ENCODE results near the gene IL18RAP.

IL18RAP gene

DNA sequence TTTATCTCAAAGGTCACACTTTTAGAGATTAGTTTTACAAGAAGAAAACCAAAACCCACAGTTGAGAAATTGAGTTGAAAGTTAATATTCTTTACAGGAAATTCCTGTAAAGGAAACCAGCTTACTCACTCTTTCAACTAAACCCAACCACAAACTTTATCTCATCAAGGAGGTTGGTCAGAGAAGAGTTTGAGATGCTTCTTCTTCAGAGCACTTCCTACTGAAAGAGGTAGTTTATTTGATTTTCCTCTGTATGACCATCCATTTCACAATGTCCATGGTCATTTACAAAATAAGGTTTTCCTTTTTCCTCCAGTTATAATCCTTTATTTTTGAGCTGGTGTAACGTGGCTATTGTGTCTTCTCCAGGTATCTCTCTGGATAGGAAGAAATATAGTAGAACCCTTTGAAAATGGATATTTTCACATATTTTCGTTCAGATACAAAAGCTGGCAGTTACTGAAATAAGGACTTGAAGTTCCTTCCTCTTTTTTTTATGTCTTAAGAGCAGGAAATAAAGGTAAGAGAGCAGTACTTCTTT lies 4.5 kb upstream of the IL18RAP start:
- H3K4me3 ChIP-seq (ENCODE audit: control insufficient read depth, low read depth, low read length), result no peak overlapping the region
- no peak for DNase-seq (ENCODE audit: low read depth)
- no peak for TF ChIP-seq CTCF (conservative IDR thresholded peaks at IDR 0.05; ENCODE audit: control insufficient read depth, insufficient read depth, low read depth, low read length)

DNA sequence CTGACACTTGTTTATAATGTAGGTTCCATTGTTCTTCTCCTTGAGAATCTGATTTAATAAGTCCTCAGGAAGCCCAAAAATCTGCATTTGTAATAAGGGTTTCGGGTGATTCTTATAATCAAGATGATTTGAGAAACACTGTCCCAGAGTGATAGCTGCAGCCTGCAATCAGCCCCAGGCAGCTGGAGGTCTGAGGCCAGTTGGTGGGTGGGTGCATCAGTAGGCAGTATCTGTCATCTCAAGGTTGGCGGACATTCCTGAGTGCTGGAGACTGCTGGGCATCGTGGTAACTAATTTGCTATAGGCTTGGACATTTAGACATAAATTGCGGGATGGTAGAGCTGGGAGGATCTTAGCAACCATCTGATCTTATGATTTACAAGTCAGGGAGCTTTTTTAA lies 2.7 kb upstream of the IL18RAP start:
- TF ChIP-seq CTCF (conservative IDR thresholded peaks at IDR 0.05; ENCODE audit: control insufficient read depth, insufficient read depth, low read depth, low read length), result no peak
- DNase-seq (ENCODE audit: low read depth), result no peak
- H3K4me3 ChIP-seq (ENCODE audit: control insufficient read depth, low read depth, low read length), result no peak overlapping the region

- DNase-seq (ENCODE audit: low read depth), result no peak
- no peak for TF ChIP-seq CTCF (conservative IDR thresholded peaks at IDR 0.05; ENCODE audit: control insufficient read depth, insufficient read depth, low read depth, low read length)
- no peak overlapping the region for H3K4me3 ChIP-seq (ENCODE audit: control insufficient read depth, low read depth, low read length)
Measured at GRCh38 chr2:102421890-102422759, 835 bp upstream of the IL18RAP start.

- no peak for DNase-seq (ENCODE audit: low read depth)
- TF ChIP-seq CTCF (conservative IDR thresholded peaks at IDR 0.05; ENCODE audit: control insufficient read depth, insufficient read depth, low read depth, low read length), result no peak
- H3K4me3 ChIP-seq (ENCODE audit: control insufficient read depth, low read depth, low read length), result no peak overlapping the region
Measured at GRCh38 chr2:102423368-102423767, 408 bp downstream of the IL18RAP start.

DNA sequence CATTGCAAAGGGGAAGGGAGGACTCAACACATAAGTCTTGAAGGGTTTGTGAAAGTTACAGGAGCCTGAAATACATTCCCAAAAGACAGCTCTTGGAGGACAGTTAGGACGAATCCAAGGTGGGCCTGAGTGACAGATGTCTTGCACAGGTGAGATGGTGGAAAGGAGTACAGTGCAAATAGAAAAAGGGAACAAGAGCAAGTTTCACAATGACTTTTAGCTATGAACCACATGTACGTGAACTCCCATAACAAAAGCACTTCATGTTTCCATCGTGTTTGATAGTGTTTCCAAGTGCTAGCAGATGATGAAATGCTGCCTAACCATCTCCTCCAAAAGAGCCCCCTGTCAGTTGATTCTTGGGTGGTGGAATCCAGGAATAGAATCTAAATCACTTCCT lies 1.8 kb downstream of the IL18RAP start:
- no peak overlapping the region for H3K4me3 ChIP-seq (ENCODE audit: control insufficient read depth, low read depth, low read length)
- DNase-seq (ENCODE audit: low read depth), result no peak
- TF ChIP-seq CTCF (conservative IDR thresholded peaks at IDR 0.05; ENCODE audit: control insufficient read depth, insufficient read depth, low read depth, low read length), result no peak

- no peak for DNase-seq (ENCODE audit: low read depth)
- no peak overlapping the region for H3K4me3 ChIP-seq (ENCODE audit: control insufficient read depth, low read depth, low read length)
- no peak for TF ChIP-seq CTCF (conservative IDR thresholded peaks at IDR 0.05; ENCODE audit: control insufficient read depth, insufficient read depth, low read depth, low read length)
Measured at GRCh38 chr2:102425441-102426132, 2.6 kb downstream of the IL18RAP start.
